Keratinocyte (primary cell): ENCODE data around the gene CAMSAP1. TPM values are rescaled to one million over a fixed set of nuclear protein-coding genes. Genes with fewer than 3 reads are reported as not detected.

ENCODE experiments used
- DNase-seq: peaks from one replicate; pipeline ENCODE4 v3.0.0-alpha.2; 2011; ENCODE audit warnings: low read depth, missing footprints, low spot score
- FAIRE-seq: peaks from 2 replicates; lab custom pipeline; 2011; peaks lifted over from hg19 to GRCh38; lab: Jason Lieb, UNC
- H2AFZ ChIP-seq: 2 replicates; pipeline ENCODE4 v1.6.0; 2012; ENCODE audit warnings: low read length, control low read depth, inconsistent platforms; ENCODE audit not compliant: control insufficient read depth
- H3K27ac ChIP-seq: 2 replicates; pipeline ENCODE4 v1.5.1; 2011; ENCODE audit warnings: low read length; ENCODE audit not compliant: control insufficient read depth, insufficient read depth
- H3K27me3 ChIP-seq: 3 replicates; pipeline ENCODE4 v1.6.0; 2011; ENCODE audit warnings: low read length; ENCODE audit not compliant: control insufficient read depth, insufficient read depth; ENCODE audit errors: extremely low read depth
- H3K36me3 ChIP-seq, 2 experiments: 2 replicates in 1 of 2; 3 replicates in 1 of 2; pipeline ENCODE4 v1.5.1; 2011; ENCODE audit warnings: low read length in 2 of 2, mild to moderate bottlenecking in 1 of 2; ENCODE audit not compliant: control insufficient read depth in 2 of 2, insufficient read depth in 2 of 2; ENCODE audit errors: extremely low read depth in 1 of 2
- H3K4me1 ChIP-seq: 3 replicates; pipeline ENCODE4 v1.5.1; 2011; ENCODE audit warnings: low read length; ENCODE audit not compliant: control insufficient read depth, insufficient read depth; ENCODE audit errors: extremely low read depth
- H3K4me2 ChIP-seq: 3 replicates; pipeline ENCODE4 v1.6.0; 2011; ENCODE audit warnings: low read depth, low read length; ENCODE audit not compliant: control insufficient read depth, insufficient read depth; ENCODE audit errors: extremely low read depth
- H3K4me3 ChIP-seq, 3 experiments: fragments of 200-600 bp in 1 of 3; sonication (generic) in 1 of 3; 2 replicates in 2 of 3; 3 replicates in 1 of 3; pipeline ENCODE4 v1.5.1; 2011 to 2016; ENCODE audit warnings: low read length in 3 of 3, mild to moderate bottlenecking in 3 of 3, control low read depth in 2 of 3, inconsistent platforms in 1 of 3, low read depth in 1 of 3, mixed read lengths in 1 of 3, mixed run types in 1 of 3, moderate library complexity in 1 of 3; ENCODE audit not compliant: control insufficient read depth in 2 of 3, insufficient read depth in 2 of 3; ENCODE audit errors: extremely low read depth in 1 of 3
- H3K79me2 ChIP-seq: 2 replicates; pipeline ENCODE4 v1.6.0; 2012; ENCODE audit warnings: low read length; ENCODE audit not compliant: control insufficient read depth, insufficient read depth
- H3K9ac ChIP-seq: 3 replicates; pipeline ENCODE4 v1.6.0; 2011; ENCODE audit warnings: low read length; ENCODE audit not compliant: control insufficient read depth, insufficient read depth; ENCODE audit errors: extremely low read depth
- H3K9me1 ChIP-seq: 3 replicates; pipeline ENCODE4 v1.6.0; 2011; ENCODE audit warnings: low read length; ENCODE audit not compliant: control insufficient read depth, insufficient read depth; ENCODE audit errors: extremely low read depth
- H3K9me3 ChIP-seq: 2 replicates; pipeline ENCODE4 v1.5.1; 2012; ENCODE audit warnings: low read depth, low read length; ENCODE audit not compliant: control insufficient read depth
- H4K20me1 ChIP-seq: 3 replicates; pipeline ENCODE4 v1.6.0; 2011; ENCODE audit warnings: low read length; ENCODE audit not compliant: control insufficient read depth, insufficient read depth; ENCODE audit errors: extremely low read depth
- EZH2 ChIP-seq: IDR thresholded peaks from one replicate; pipeline ENCODE4 v1.6.1; 2012; ENCODE audit warnings: inconsistent platforms, mild to moderate bottlenecking, low read length, moderate library complexity
- dilution Hi-C: fragments of 300-500 bp; cut with MboI; formaldehyde crosslinking; loops from one replicate; pipeline ENCODE4 v1.7.0; 2020; ENCODE audit warnings: low sequenced_read_pairs; ENCODE audit not compliant: extremely low pct_ligation_motif_present
- polyA plus RNA-seq, 5 experiments: library from polyadenylated mRNA; depleted of rRNA in 3 of 5; stranded (reverse) in 3 of 5; stranded (forward) in 1 of 5; unstranded in 1 of 5; fragments of >200 nt; gene quantifications; 1 replicate in 1 of 5; 2 replicates in 3 of 5; 3 replicates in 1 of 5; pipeline versions ENCODE4 v1.2.1 to v1.2.3, GENCODE V29; 2011 to 2012; ENCODE audit warnings: missing spikeins in 2 of 5, low read depth in 1 of 5, low replicate concordance in 1 of 5
- TF ChIP-seq, protein P1 (sequence below), 3 experiments: IDR thresholded peaks in 1 of 3; conservative IDR thresholded peaks in 1 of 3; optimal IDR thresholded peaks in 1 of 3; 2 replicates in 2 of 3; 3 replicates in 1 of 3; pipeline versions ENCODE3 to v1.5.1; 2011; ENCODE audit warnings: low read length in 3 of 3, mild to moderate bottlenecking in 3 of 3, moderate library complexity in 2 of 3, control low read depth in 1 of 3, inconsistent platforms in 1 of 3; ENCODE audit not compliant: insufficient read depth in 2 of 3; ENCODE audit errors: extremely low read depth in 1 of 3

The CAMSAP1 gene
- polyA plus RNA-seq, 1 donor (not counting 4 experiments of a cell fraction or from before 2014, with no cell fraction given): 8.3 TPM

DNA sequence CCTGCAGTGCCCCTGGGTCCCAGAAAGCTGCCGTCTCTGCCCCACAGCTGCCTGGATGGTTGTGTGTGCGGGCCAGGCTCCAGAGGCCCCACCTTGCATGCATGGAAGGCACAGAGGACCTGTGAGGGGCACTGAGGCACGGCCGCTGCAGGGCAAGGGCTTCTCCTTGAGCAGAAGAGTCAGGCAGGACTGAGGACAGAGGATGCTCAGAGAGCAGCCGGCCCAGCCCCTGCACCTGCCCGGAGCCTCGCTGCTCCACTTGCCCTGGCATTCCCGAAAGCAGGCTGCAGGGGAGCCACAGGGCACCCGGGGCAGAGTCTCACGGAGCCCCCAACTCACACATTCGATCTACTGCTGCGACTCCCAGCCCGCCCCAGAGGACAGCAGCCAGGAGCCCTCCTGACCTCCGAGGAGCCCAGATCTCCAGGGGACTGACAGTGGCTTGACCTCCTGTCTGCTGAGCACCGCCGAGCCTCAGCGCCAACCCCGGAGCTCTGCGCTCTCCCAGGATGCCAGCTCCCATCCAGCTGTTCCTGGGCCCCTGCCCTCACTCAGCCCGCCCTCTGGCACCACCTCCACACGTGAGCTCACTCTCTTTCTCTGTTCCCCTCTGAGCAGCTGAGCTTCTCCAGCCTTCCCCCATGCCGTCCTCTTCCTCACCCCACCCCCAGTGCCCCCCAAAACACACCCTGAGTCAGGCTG, 110.4 kb downstream of the CAMSAP1 start:
- Histone ChIP-seq H3K36me3 (no peaks in the 10 kb centered on the region), H3K4me1 (no peaks in the 10 kb centered on the region), H3K9ac (no peak overlapping the region), H2AFZ (no peak overlapping the region), H3K27me3 (peaks cover 5% of the 10 kb centered on the region), H3K4me2 (no peak overlapping the region), H3K79me2 (no peaks in the 10 kb centered on the region), H3K27ac (no peak overlapping the region), H3K9me1 (no peaks in the 10 kb centered on the region), H4K20me1 (no peaks in the 10 kb centered on the region), H3K4me3 (no peak overlapping the region), H3K9me3 (no peaks in the 10 kb centered on the region)
- FAIRE-seq (no peak), DNase-seq (no peak)
- dilution Hi-C loops: no loop called here
- TF ChIP-seq, protein P1, sequence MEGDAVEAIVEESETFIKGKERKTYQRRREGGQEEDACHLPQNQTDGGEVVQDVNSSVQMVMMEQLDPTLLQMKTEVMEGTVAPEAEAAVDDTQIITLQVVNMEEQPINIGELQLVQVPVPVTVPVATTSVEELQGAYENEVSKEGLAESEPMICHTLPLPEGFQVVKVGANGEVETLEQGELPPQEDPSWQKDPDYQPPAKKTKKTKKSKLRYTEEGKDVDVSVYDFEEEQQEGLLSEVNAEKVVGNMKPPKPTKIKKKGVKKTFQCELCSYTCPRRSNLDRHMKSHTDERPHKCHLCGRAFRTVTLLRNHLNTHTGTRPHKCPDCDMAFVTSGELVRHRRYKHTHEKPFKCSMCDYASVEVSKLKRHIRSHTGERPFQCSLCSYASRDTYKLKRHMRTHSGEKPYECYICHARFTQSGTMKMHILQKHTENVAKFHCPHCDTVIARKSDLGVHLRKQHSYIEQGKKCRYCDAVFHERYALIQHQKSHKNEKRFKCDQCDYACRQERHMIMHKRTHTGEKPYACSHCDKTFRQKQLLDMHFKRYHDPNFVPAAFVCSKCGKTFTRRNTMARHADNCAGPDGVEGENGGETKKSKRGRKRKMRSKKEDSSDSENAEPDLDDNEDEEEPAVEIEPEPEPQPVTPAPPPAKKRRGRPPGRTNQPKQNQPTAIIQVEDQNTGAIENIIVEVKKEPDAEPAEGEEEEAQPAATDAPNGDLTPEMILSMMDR (optimal IDR thresholded peaks at IDR 0.05 in 1 of 3, IDR thresholded peaks at IDR 0.05 in 1 of 3, conservative IDR thresholded peaks at IDR 0.05 in 1 of 3; ENCODE audit: extremely low read depth in 1 of 3, insufficient read depth in 2 of 3, low read length in 3 of 3): no peak
- no peak for TF ChIP-seq EZH2

DNA sequence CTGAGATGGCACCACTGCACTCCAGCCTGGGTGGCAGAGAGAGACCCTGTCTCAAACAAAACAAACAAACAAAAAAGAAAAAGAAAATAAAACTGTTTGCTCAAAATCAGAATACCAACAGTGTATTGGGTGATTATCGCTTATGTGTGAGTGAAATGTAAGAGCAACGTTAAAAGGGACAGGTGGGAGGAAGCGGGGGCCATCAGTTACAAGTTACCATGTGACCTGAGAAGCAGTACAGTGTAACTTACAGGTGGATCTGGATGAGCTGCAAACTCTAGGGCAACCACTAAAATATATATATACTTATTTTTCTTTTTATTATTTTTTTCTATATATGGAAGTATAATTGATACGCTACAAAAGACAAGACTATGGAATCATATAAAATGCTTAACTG, 112.0 kb downstream of the CAMSAP1 start:
- no peak overlapping the region for H3K9ac ChIP-seq
- H3K27ac ChIP-seq: no peak overlapping the region
- H3K9me1 ChIP-seq: no peaks in the 10 kb centered on the region
- TF ChIP-seq, protein P1 (optimal IDR thresholded peaks at IDR 0.05 in 1 of 3, IDR thresholded peaks at IDR 0.05 in 1 of 3, conservative IDR thresholded peaks at IDR 0.05 in 1 of 3; ENCODE audit: extremely low read depth in 1 of 3, insufficient read depth in 2 of 3, low read length in 3 of 3): no peak
- TF ChIP-seq EZH2: no peak
- dilution Hi-C loops: no loop called here
- H2AFZ ChIP-seq: no peak overlapping the region
- no peak overlapping the region for H3K4me3 ChIP-seq
- no peak overlapping the region for H3K4me2 ChIP-seq
- FAIRE-seq (no peak), DNase-seq (no peak)
- H3K79me2 ChIP-seq: no peaks in the 10 kb centered on the region
- no peaks in the 10 kb centered on the region for H3K4me1 ChIP-seq
- no peaks in the 10 kb centered on the region for H4K20me1 ChIP-seq
- peaks cover 5% of the 10 kb centered on the region for H3K27me3 ChIP-seq
- no peaks in the 10 kb centered on the region for H3K9me3 ChIP-seq
- no peaks in the 10 kb centered on the region for H3K36me3 ChIP-seq
